ENCODE results near the gene NLRP8. TPM values are rescaled to one million over a fixed set of nuclear protein-coding genes. Genes with fewer than 3 reads are reported as not detected.

Gene NLRP8
- polyA plus RNA-seq, 1 of the 3 experiments (the other 2 are of a cell fraction), result not detected

GRCh38 chr19:55959996-55960675, 12.5 kb downstream of the NLRP8 start (continued):
- TF ChIP-seq EP300 (IDR thresholded peaks at IDR 0.05; ENCODE audit: borderline replicate concordance in 1 of 2, low read depth in 1 of 2, low read length in 1 of 2), result no peak
- TF ChIP-seq FOXJ3 (CRISPR knock-in tag; IDR thresholded peaks at IDR 0.05), result no peak
- TF ChIP-seq FOSL2 (IDR thresholded peaks at IDR 0.05; ENCODE audit: borderline replicate concordance, low read depth), result no peak
- no peak for TF ChIP-seq RCOR1 (IDR thresholded peaks at IDR 0.05; ENCODE audit: low read length)
- TF ChIP-seq TEAD4 (IDR thresholded peaks at IDR 0.05; ENCODE audit: borderline replicate concordance, insufficient read depth), result no peak
- TF ChIP-seq IRF3 (IDR thresholded peaks at IDR 0.05; ENCODE audit: low read depth, low read length), result no peak
- TF ChIP-seq TAF1 (IDR thresholded peaks at IDR 0.05; ENCODE audit: borderline replicate concordance, low read depth, low read length), result no peak
- no peak for TF ChIP-seq ELF1 (IDR thresholded peaks at IDR 0.05)
- no peak for TF ChIP-seq SIN3A (IDR thresholded peaks at IDR 0.05; ENCODE audit: borderline replicate concordance, low read depth, low read length)
- TF ChIP-seq MEF2A (IDR thresholded peaks at IDR 0.05; ENCODE audit: borderline replicate concordance, low read depth), result no peak
- TF ChIP-seq PBX3 (IDR thresholded peaks at IDR 0.05), result no peak
- TF ChIP-seq FOXM1 (IDR thresholded peaks at IDR 0.05; ENCODE audit: low read depth), result no peak

- H2AFZ ChIP-seq (ENCODE audit: low read depth), result no peak overlapping the region
- H3K79me2 ChIP-seq (ENCODE audit: insufficient read depth), result no peaks in the 10 kb centered on the region
- H3K36me3 ChIP-seq (replicated peaks in 1 of 2; ENCODE audit: control insufficient read depth in 1 of 2, insufficient read depth in 2 of 2, low read length in 1 of 2), result no peaks in the 10 kb centered on the region
- H3K4me2 ChIP-seq, result peak overlapping the region; percentile 19; the same call in 1 of the 2 replicates
- H3K4me1 ChIP-seq (ENCODE audit: control insufficient read depth in 1 of 2, insufficient read depth in 2 of 2, low read depth in 1 of 2, low read length in 1 of 2), result no peaks in the 10 kb centered on the region
- no peak overlapping the region for H3K9ac ChIP-seq
- POLR2A ChIA-PET, result interaction anchor here (0.5 kb wide), 1 partner anchor 1430 kb away, joined by 3 read pairs; no protein-coding TSS in a partner anchor
- H3K27ac ChIP-seq (ENCODE audit: low read depth in 2 of 2, low read length in 1 of 2), result no peak overlapping the region
- no peaks in the 10 kb centered on the region for H3K9me2 ChIP-seq
- H3K4me3 ChIP-seq (ENCODE audit: low read depth in 2 of 2, low read length in 1 of 2), result no peak overlapping the region
- H3F3A ChIP-seq (replicated peaks; ENCODE audit: insufficient read depth), result no peaks in the 10 kb centered on the region
- no peak for TF ChIP-seq SMC3 (IDR thresholded peaks at IDR 0.05; ENCODE audit: low read depth, low read length)
- no peak for TF ChIP-seq SIN3A (IDR thresholded peaks at IDR 0.05; ENCODE audit: borderline replicate concordance, low read depth, low read length)
- TF ChIP-seq RXRA (IDR thresholded peaks at IDR 0.05; ENCODE audit: borderline replicate concordance, low read depth), result no peak
- no peak for TF ChIP-seq RCOR1 (IDR thresholded peaks at IDR 0.05; ENCODE audit: low read length)
- TF ChIP-seq USF1 (IDR thresholded peaks at IDR 0.05; ENCODE audit: borderline replicate concordance, low read depth), result no peak
- no peak for TF ChIP-seq RFX5 (IDR thresholded peaks at IDR 0.05; ENCODE audit: low read length)
- TF ChIP-seq GABPA (IDR thresholded peaks at IDR 0.05; ENCODE audit: low read depth), result no peak
- no peak for TF ChIP-seq CTCF (IDR thresholded peaks at IDR 0.05)
- no peak for TF ChIP-seq TAF1 (IDR thresholded peaks at IDR 0.05; ENCODE audit: borderline replicate concordance, low read depth, low read length)
- TF ChIP-seq PBX3 (IDR thresholded peaks at IDR 0.05), result no peak
- TF ChIP-seq TCF12 (IDR thresholded peaks at IDR 0.05), result no peak
- no peak for TF ChIP-seq FOXJ3 (CRISPR knock-in tag; IDR thresholded peaks at IDR 0.05)
- TF ChIP-seq USF2 (IDR thresholded peaks at IDR 0.05; ENCODE audit: borderline replicate concordance, low read depth, low read length), result no peak
- TF ChIP-seq ELF1 (IDR thresholded peaks at IDR 0.05), result no peak
- no peak for TF ChIP-seq MXI1 (IDR thresholded peaks at IDR 0.05; ENCODE audit: low read depth, low read length)
- TF ChIP-seq GATA2 (CRISPR knock-in tag; IDR thresholded peaks at IDR 0.05), result no peak
- no peak for TF ChIP-seq FOSL2 (IDR thresholded peaks at IDR 0.05; ENCODE audit: borderline replicate concordance, low read depth)
- TF ChIP-seq MAX (IDR thresholded peaks at IDR 0.05; ENCODE audit: low read depth), result no peak
- WGBS (ENCODE audit: low lambda C conversion rate), result 9% methylated on average over 10 of the region's 10 CpGs
- peaks cover 20% of the 10 kb centered on the region; the same call in 1 of the 2 replicates for H3K27me3 ChIP-seq (ENCODE audit: insufficient read depth)
- H3K9me3 ChIP-seq, result no peaks in the 10 kb centered on the region
- no peak for DNase-seq
- H4K20me1 ChIP-seq (ENCODE audit: insufficient read depth), result no peaks in the 10 kb centered on the region
- CTCF ChIA-PET, result no interaction called here
Observed at GRCh38 chr19:55962186-55962585, 14.6 kb downstream of the NLRP8 start.
